Stomach (tissue), 4 donors: ENCODE measurements around the gene LUZP2.

ENCODE experiments used
- CTCF ChIP-seq, 7 experiments: fragments of 450-650 bp in 4 of 7; fragments of 200-600 bp in 3 of 7; sonication (generic) in 3 of 7; IDR thresholded peaks; one replicate each; pipeline ENCODE4 v1.5.1; 2016 to 2019; ENCODE audit warnings: antibody characterized with exemption in 7 of 7, control low read depth in 2 of 7, mild to moderate bottlenecking in 1 of 7
- POLR2AphosphoS5 ChIP-seq, 3 donors: sonication (generic); formaldehyde crosslinking; IDR thresholded peaks; one replicate each; pipeline ENCODE4 v1.6.1; 2016; ENCODE audit warnings: antibody characterized with exemption in 3 of 3

GRCh38 chr11:24651873-24652272 is 155.0 kb downstream of the LUZP2 start:
- TF ChIP-seq POLR2AphosphoS5 (IDR thresholded peaks at IDR 0.05) (no peak), CTCF (IDR thresholded peaks at IDR 0.05) (no peak)
